HG03565 (cell line): ENCODE measurements around the gene NELFE.
A peak's percentile ranks its signal among the peaks of the same experiment; 100 is the strongest.

ENCODE experiments used
- ATAC-seq: cut with Tn5 transposase; IDR thresholded peaks from one replicate; pipeline ENCODE4 v1.9.1; 2021; ENCODE audit warnings: mild to moderate bottlenecking, moderate library complexity; ENCODE audit not compliant: unreplicated experiment

NELFE gene

GRCh38 chr6:31972709-31973350 is 14.1 kb upstream of the NELFE start:
- ATAC-seq: no peak

DNA sequence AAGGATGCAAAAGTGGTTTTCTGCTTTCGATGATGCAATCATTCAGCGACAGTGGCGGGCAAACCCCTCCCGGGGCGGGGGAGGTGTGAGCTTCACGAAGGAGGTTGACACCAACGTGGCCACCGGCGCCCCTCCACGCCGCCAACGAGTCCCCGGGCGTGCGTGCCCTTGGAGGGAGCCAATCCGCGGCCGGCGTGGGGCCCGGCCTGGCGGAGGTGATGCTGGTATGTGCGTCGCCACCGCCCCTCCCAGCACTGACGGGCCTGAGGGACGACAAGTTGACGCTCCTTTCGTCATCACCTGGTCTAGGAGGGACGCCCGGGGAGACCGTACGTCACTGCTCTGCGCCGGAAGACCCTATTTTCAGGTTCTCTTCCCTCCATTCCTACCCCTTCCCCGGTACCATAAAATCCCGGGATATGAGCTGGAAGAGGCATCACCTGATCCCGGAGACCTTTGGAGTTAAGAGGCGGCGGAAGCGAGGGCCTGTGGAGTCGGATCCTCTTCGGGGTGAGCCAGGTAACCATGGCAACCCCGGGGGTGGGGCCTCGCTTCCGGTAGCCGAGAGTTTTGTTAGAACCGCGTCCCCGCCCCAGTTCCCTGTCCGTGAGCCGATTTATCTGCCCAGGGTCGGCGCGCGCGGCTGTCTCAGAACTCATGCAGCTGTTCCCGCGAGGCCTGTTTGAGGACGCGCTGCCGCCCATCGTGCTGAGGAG is 13.4 kb upstream of the NELFE start, which contains the start of gene DXO:
Gene DXO, minus strand, starts transcription at position 146 of the 716 bp plus-strand sequence. CDS start 463 bp downstream, outside the sequence.
- peak; percentile 74 for ATAC-seq

GRCh38 chr6:31971279-31971992 is 12.7 kb upstream of the NELFE start:
- ATAC-seq: no peak

DNA sequence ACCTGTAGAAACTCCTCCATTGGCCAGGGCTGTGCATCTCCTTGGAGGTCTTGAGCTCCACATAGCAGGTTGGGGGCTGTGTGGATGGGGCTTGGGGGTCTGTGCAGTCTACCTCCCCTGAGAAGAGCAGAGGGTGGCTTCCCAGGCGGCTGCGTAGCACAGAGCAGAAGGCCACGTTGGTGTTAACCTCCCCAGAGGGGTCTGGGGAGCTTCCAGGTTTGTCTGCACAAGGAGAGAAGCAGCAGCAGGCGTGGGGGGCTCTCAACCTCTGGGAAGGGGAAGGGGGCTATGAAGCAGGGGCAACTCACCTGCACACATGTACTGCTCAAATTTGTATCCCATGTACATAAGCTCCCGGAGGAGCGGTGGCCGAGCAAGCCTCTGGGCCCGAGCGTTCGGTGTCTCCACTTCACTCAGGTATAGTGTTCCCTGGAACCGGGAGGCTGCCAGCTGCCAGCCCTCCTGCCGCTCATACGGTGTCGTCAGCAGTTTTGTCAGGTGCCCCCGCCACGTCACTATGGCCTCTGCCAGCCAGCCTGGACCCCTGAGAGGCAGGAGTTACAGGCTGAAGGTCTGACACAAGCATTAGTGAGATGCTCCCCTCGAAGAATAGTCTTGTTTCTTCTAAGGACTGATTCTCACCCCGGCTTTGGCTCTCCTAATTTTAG is 12.0 kb upstream of the NELFE start:
- no peak for ATAC-seq

- ATAC-seq: no peak
Observed at GRCh38 chr6:31969712-31970603, 11.2 kb upstream of the NELFE start.

DNA sequence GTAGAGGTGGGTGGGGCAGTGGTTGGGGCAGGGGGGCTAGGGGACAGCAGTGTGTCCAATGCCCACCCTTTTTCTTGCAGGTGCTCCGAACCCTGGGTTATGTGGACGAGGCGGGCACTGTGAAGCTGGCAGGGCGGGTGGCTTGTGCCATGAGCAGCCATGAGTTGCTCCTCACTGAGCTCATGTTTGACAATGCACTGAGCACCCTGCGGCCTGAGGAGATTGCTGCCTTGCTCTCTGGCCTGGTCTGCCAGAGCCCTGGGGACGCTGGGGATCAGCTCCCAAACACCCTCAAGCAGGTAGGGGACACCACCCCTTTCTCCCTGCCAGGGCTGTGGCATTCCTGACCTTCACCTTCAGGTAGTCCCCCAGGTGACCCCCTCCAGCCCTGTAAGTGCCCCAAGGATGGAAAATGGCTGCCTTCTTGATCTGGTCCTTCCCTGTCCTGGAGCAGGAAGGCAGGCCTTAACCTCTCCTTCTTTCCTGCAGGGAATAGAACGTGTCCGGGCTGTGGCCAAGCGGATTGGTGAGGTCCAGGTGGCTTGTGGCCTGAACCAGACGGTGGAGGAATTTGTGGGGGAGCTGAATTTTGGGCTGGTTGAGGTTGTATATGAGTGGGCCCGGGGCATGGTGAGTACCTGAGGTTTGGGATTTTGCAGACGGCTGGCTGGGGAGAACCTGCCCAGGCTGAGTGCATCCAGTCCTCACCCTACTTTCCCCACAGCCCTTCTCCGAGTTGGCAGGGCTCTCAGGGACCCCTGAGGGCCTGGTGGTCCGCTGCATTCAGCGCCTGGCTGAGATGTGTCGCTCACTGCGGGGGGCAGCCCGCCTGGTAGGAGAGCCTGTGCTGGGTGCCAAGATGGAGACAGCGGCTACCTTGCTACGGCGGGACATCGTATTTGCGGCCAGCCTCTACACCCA is 10.3 kb upstream of the NELFE start:
- no peak for ATAC-seq

- ATAC-seq: no peak
Observed at GRCh38 chr6:31968326-31968725, 9.6 kb upstream of the NELFE start.

DNA sequence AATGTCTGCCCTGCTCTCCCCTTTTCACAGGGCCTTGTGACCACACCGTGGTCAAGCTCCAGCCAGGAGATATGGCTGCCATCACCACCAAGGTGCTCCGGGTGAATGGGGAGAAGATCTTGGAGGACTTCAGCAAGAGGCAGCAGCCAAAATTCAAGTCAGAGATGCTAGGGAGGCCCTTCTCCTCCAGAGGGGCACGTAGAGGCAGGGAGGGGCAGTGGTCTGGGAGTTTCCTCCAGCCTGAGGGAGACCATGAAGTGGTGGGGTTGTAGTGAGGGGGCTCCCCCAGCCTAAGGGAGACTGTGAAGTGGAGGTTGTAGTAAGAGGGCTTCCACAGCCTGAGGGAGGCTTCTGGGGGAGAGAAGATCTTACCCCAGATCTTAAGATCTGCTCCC is 9.2 kb upstream of the NELFE start:
- ATAC-seq: no peak

DNA sequence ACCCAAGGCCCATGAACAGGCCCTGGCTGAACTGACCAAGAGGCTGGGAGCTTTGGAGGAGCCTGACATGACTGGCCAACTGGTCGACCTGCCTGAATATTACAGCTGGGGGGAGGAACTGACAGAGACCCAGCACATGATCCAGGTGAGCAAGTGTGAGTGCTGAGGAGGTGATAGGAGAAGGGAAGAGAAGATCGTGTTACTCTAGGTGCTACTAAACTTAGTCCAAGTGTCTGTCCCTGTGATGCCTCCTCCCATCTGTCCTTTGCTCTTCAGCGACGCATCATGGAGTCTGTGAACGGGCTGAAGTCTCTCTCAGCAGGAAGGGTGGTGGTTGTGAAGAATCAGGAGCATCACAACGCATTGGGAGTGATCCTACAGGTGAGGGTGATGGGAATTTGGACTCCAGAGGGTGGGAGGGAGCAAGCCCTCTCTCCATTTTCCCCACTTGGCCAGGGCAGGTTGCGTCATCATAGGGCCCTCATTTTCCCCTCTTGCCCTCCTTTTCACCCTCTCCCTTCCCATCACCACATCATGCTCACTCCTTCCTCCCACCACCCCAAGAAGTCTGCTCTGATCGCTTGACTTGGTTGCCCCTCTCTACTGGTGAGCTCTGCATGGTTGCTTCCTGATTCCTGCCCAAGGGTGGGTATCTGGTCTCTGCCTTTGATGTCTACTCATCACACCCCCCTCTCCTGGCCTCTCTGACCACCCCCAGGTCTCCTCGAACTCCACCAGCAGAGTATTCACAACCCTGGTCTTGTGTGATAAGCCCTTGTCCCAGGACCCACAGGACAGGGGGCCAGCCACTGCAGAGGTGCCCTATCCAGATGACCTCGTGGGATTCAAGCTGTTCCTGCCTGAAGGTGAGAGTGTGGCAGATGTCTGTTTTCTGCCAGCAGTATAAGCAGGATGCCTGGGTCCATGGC is 8.5 kb upstream of the NELFE start:
- ATAC-seq: no peak

DNA sequence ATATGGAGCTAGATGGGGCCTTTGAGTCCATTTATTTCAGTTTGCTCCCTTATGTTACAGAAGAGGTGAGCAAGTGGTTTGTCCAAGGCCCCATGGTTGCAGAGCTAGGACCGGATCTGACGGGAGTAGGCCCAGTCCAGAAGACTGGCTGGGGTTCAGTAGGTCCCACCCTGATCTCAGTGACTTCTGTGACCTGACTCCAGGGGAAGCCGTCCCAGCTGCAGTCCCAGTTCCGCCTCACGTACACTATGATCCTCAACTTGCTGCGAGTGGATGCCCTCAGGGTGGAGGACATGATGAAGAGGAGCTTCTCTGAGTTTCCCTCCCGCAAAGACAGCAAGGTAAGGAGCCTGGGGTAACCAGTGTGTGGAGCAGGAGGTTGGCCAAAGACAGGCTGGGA is 7.7 kb upstream of the NELFE start:
- no peak for ATAC-seq

DNA sequence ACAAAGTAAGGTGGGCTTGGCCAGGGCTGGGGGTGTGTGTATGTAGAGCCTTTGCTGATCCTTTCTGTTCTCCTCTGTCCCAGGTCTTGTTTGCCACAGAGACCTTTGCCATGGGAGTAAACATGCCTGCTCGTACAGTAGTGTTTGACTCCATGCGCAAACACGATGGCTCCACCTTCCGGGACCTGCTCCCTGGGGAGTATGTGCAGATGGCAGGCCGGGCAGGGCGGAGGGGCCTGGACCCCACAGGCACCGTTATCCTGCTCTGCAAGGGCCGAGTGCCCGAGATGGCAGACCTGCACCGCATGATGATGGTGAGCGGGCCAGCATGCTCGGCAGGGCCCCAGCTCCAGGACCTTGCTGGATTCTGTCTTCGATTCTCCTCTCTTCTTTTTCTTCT is 6.9 kb upstream of the NELFE start:
- no peak for ATAC-seq

DNA sequence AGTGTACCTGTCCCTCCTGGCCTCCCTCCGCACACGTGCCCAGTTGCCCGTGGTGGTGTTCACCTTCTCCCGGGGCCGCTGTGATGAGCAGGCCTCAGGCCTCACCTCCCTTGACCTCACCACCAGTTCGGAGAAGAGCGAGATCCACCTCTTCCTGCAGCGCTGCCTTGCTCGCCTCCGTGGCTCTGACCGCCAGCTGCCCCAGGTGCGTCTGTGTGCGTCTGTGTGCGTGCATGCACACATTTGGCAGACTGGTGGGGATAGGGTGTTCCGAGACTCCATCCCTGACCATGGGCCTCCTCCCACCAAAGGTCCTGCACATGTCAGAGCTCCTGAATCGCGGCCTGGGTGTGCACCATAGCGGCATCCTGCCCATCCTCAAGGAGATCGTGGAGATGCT is 5.2 kb upstream of the NELFE start:
- ATAC-seq: no peak

- no peak for ATAC-seq
Observed at GRCh38 chr6:31961616-31962015, 2.8 kb upstream of the NELFE start.

DNA sequence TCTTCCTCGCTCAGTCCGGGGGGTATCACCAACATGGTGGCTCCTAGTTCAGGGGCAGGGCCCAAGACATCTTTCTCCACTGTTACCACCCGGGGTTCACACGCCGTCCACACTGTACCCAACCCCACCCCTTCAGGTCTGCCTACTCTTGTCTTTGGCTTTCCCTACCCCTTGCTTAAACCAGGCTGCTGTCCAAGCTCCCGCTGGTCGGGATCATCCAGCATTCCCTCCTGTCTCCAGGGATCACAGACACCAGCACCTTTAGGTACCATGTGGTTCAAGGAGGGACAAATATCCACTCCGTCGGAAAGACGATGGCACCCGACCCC is 395 bp downstream of the NELFE start:
- ATAC-seq: no peak

DNA sequence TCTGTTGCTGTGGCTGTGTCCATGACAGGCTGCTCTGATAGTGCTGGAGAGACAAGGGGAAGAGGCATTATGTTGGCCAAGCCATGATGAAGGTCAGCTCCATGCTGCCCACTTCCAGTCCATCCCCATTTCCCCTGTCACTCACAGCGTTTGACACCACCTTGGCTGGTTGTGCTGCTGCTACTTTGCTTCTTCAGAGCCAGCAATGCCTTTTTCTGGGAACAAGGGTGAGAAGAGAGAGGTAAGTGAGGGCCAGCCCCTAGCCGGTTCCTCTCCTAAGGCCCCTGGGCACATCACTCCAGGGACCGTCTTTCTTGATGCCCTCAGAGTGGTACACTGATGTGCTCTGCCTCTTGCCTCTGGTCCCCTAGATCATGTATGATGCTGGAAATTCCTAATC is 2.0 kb downstream of the NELFE start:
- no peak for ATAC-seq

GRCh38 chr6:31954511-31954910 is 4.3 kb downstream of the NELFE start:
- ATAC-seq: no peak

- no peak for ATAC-seq
Observed at GRCh38 chr6:31952890-31953289, 5.9 kb downstream of the NELFE start.

GRCh38 chr6:31952140-31952805 is 6.5 kb downstream of the NELFE start:
- ATAC-seq: no peak
